ENCODE results near the gene ATXN3. TPM values are rescaled to one million over a fixed set of nuclear protein-coding genes. Genes with fewer than 3 reads are reported as not detected.

ATXN3 gene
- polyA plus RNA-seq, 1 of the 3 experiments (the other 2 are of a cell fraction), result 10.2 TPM

DNA sequence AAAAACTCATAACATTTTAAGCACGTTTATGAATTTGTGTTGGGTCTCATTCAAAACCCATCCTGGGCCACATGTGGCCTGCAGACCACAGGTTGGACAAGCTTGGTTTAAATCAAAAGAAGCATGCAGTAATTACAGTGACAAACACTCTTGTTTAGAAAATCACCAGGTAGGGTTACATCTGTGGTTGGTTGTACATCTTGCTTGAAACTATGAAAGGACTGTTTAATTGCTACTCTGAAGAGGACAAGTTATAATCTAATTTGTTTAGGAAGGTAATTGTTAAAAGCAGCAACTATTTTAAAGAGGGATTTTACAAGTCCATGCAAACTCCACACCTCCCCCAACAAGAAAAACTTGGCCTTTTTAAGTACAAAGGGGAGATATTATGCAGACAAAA, 70.5 kb downstream of the ATXN3 start:
- WGBS (ENCODE audit: low lambda C conversion rate), result 67% methylated on average over 1 of the region's 1 CpG
- H3K79me2 ChIP-seq (ENCODE audit: insufficient read depth), result peaks cover 82% of the 10 kb centered on the region
- no peak overlapping the region for H3K27ac ChIP-seq (ENCODE audit: low read depth in 2 of 2, low read length in 1 of 2)
- H3K9ac ChIP-seq, result no peak overlapping the region
- peaks cover 8% of the 10 kb centered on the region for H3F3A ChIP-seq (replicated peaks; ENCODE audit: insufficient read depth)
- peaks cover 0 to 32% of the 10 kb centered on the region in 2 experiments for H3K36me3 ChIP-seq (replicated peaks in 1 of 2; ENCODE audit: control insufficient read depth in 1 of 2, insufficient read depth in 2 of 2, low read length in 1 of 2)
- H3K27me3 ChIP-seq (ENCODE audit: insufficient read depth), result no peaks in the 10 kb centered on the region
- H2AFZ ChIP-seq (ENCODE audit: low read depth), result no peak overlapping the region
- POLR2A ChIA-PET, result no interaction called here
- H3K9me2 ChIP-seq, result no peaks in the 10 kb centered on the region
- CTCF ChIA-PET, result interaction anchor here (1.4 kb wide), 1 partner anchor 39 kb away, joined by 4 read pairs; no protein-coding TSS in a partner anchor
- peaks cover 7% of the 10 kb centered on the region in 2 experiments; a peak in 3 of 4 replicates for H3K4me1 ChIP-seq (ENCODE audit: control insufficient read depth in 1 of 2, insufficient read depth in 2 of 2, low read depth in 1 of 2, low read length in 1 of 2)
- no peak overlapping the region for H3K4me2 ChIP-seq
- DNase-seq, result no peak
- H4K20me1 ChIP-seq (ENCODE audit: insufficient read depth), result peaks cover 28% of the 10 kb centered on the region
- TF ChIP-seq EZH2phosphoT487 (IDR thresholded peaks at IDR 0.05; ENCODE audit: borderline replicate concordance, low read depth) (no peak), RAD21 (IDR thresholded peaks at IDR 0.05; ENCODE audit: low read length) (no peak), FOSL2 (IDR thresholded peaks at IDR 0.05; ENCODE audit: borderline replicate concordance, low read depth) (no peak), TAF1 (IDR thresholded peaks at IDR 0.05; ENCODE audit: borderline replicate concordance, low read depth, low read length) (no peak), EP300 (IDR thresholded peaks at IDR 0.05; ENCODE audit: borderline replicate concordance in 1 of 2, low read depth in 1 of 2, low read length in 1 of 2) (no peak), TEAD4 (IDR thresholded peaks at IDR 0.05; ENCODE audit: borderline replicate concordance, insufficient read depth) (no peak), NRF1 (IDR thresholded peaks at IDR 0.05; ENCODE audit: low read depth, low read length) (no peak)
- TF ChIP-seq, protein P1, sequence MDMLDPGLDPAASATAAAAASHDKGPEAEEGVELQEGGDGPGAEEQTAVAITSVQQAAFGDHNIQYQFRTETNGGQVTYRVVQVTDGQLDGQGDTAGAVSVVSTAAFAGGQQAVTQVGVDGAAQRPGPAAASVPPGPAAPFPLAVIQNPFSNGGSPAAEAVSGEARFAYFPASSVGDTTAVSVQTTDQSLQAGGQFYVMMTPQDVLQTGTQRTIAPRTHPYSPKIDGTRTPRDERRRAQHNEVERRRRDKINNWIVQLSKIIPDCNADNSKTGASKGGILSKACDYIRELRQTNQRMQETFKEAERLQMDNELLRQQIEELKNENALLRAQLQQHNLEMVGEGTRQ (IDR thresholded peaks at IDR 0.05; ENCODE audit: borderline replicate concordance, low read depth, low read length), result no peak
- TF ChIP-seq, protein P2, sequence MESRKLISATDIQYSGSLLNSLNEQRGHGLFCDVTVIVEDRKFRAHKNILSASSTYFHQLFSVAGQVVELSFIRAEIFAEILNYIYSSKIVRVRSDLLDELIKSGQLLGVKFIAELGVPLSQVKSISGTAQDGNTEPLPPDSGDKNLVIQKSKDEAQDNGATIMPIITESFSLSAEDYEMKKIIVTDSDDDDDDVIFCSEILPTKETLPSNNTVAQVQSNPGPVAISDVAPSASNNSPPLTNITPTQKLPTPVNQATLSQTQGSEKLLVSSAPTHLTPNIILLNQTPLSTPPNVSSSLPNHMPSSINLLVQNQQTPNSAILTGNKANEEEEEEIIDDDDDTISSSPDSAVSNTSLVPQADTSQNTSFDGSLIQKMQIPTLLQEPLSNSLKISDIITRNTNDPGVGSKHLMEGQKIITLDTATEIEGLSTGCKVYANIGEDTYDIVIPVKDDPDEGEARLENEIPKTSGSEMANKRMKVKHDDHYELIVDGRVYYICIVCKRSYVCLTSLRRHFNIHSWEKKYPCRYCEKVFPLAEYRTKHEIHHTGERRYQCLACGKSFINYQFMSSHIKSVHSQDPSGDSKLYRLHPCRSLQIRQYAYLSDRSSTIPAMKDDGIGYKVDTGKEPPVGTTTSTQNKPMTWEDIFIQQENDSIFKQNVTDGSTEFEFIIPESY (IDR thresholded peaks at IDR 0.05; ENCODE audit: borderline replicate concordance, low read depth), result no peak
- H3K9me3 ChIP-seq, result no peaks in the 10 kb centered on the region
- no peak overlapping the region for H3K4me3 ChIP-seq (ENCODE audit: low read depth in 2 of 2, low read length in 1 of 2)

DNA sequence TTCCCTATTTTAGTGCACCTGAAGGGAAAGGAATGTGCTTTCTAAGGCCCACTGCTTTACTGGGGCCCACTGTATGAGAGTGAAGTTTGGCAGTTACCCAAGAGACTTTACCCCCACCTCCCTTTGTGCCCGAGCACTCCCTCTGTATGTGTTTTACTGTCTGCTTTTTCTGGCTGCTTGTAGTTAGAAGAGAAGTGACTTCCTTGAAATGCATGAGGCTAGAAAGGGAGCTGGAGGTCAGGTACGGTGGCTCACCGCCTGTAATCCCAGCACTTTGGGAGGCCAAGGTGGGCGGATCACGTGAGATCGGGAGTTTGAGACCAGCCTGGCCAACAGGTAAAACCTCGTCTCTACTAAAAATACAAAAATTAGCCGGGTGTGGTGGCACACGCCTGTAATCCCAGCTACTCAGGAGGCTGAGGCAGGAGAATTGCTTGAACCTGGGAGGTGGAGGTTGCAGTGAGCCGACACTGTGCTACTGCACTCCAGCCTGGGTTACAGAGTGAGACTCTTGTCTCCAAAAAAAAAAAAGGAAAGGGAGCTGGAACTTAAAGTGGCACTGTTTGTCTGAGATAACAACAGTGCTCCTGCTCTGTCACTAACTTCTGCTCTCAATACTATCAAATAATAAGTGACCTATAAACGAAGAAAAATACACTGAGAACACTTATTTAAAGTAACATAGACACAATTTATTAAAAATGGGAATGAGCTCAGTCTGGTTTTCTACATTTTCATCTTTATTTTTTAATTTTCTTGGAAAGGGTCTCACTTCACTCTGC, 72.3 kb downstream of the ATXN3 start:
- POLR2A ChIA-PET, result no interaction called here

More for the DNA sequence above, 72.3 kb downstream of the ATXN3 start:
- CTCF ChIA-PET, result interaction anchor here (0.6 to 0.9 kb wide), 2 partner anchors 25 to 37 kb away, joined by 3 to 6 read pairs; no protein-coding TSS in a partner anchor
- DNase-seq, result no peak
- Histone ChIP-seq H4K20me1 (ENCODE audit: insufficient read depth) (peaks cover 28% of the 10 kb centered on the region), H3F3A (replicated peaks; ENCODE audit: insufficient read depth) (no peaks in the 10 kb centered on the region), H3K9me3 (no peaks in the 10 kb centered on the region), H3K4me1 (ENCODE audit: control insufficient read depth in 1 of 2, insufficient read depth in 2 of 2, low read depth in 1 of 2, low read length in 1 of 2) (peaks cover 5 to 7% of the 10 kb centered on the region in 2 experiments; a peak in 3 of 4 replicates), H3K27me3 (ENCODE audit: insufficient read depth) (no peaks in the 10 kb centered on the region), H3K9ac (no peak overlapping the region), H3K9me2 (no peaks in the 10 kb centered on the region), H3K79me2 (ENCODE audit: insufficient read depth) (peaks cover 70% of the 10 kb centered on the region), H3K27ac (ENCODE audit: low read depth in 2 of 2, low read length in 1 of 2) (no peak overlapping the region), H2AFZ (ENCODE audit: low read depth) (no peak overlapping the region), H3K36me3 (replicated peaks in 1 of 2; ENCODE audit: control insufficient read depth in 1 of 2, insufficient read depth in 2 of 2, low read length in 1 of 2) (peaks cover 0 to 39% of the 10 kb centered on the region in 2 experiments), H3K4me2 (no peak overlapping the region), H3K4me3 (ENCODE audit: low read depth in 2 of 2, low read length in 1 of 2) (no peak overlapping the region)
- TF ChIP-seq, protein P2 (IDR thresholded peaks at IDR 0.05; ENCODE audit: borderline replicate concordance, low read depth), result no peak
- no peak for TF ChIP-seq SMC3 (IDR thresholded peaks at IDR 0.05; ENCODE audit: low read depth, low read length)
- WGBS (ENCODE audit: low lambda C conversion rate), result 97% methylated on average over 11 of the region's 11 CpGs
